ENCODE data around the gene VIL1. TPM values are rescaled to one million over a fixed set of nuclear protein-coding genes. Genes with fewer than 3 reads are reported as not detected.

Gene VIL1
- total and polyA plus RNA-seq, 9 of the 15 experiments (the other 6 are each of a cell fraction or from before 2014, with no cell fraction given), result 0.51 to 2.7 (median 1.2) TPM

GRCh38 chr2:218422403-218423086 is 3.6 kb downstream of the VIL1 start (continued):
- no peak for TF ChIP-seq ZNF444 (CRISPR knock-in tag; IDR thresholded peaks at IDR 0.05)
- TF ChIP-seq KLF1 (tag; IDR thresholded peaks at IDR 0.05), result no peak
- peak; percentile 79 for TF ChIP-seq MAFF (IDR thresholded peaks at IDR 0.05; ENCODE audit: low read length)
- TF ChIP-seq ZBTB1 (CRISPR knock-in tag; IDR thresholded peaks at IDR 0.05; ENCODE audit: borderline replicate concordance, low read depth), result no peak
- TF ChIP-seq ZNF408 (CRISPR knock-in tag; IDR thresholded peaks at IDR 0.05; ENCODE audit: low read depth), result no peak
- no peak for TF ChIP-seq NR2F6 (CRISPR knock-in tag; IDR thresholded peaks at IDR 0.05)
- TF ChIP-seq PKNOX1 (IDR thresholded peaks at IDR 0.05), result peak; percentile 83
- TF ChIP-seq DMBX1 (CRISPR knock-in tag; IDR thresholded peaks at IDR 0.05; ENCODE audit: borderline replicate concordance), result 0 out of 2 replicates have a peak, but pooled peaks have one; percentile 39
- TF ChIP-seq EP400 (IDR thresholded peaks at IDR 0.05), result 0 out of 2 replicates have a peak, but pooled peaks have one; percentile 35
- TF ChIP-seq EGR1 (conservative IDR thresholded peaks at IDR 0.05), result no peak
- TF ChIP-seq ZNF347 (CRISPR knock-in tag; IDR thresholded peaks at IDR 0.05; ENCODE audit: low read depth), result no peak
- no peak for TF ChIP-seq HMG20B (CRISPR knock-in tag; IDR thresholded peaks at IDR 0.05)
- TF ChIP-seq NR1H2 (CRISPR knock-in tag; IDR thresholded peaks at IDR 0.05), result no peak
- no peak for TF ChIP-seq FOXK1 (CRISPR knock-in tag; IDR thresholded peaks at IDR 0.05; ENCODE audit: borderline replicate concordance)
- no peak for TF ChIP-seq SRSF1 (IDR thresholded peaks at IDR 0.05; ENCODE audit: low read depth, low read length)
- TF ChIP-seq PHB (CRISPR knock-in tag; IDR thresholded peaks at IDR 0.05), result no peak
- 0 out of 2 replicates have a peak, but pooled peaks have one; percentile 31 for TF ChIP-seq RUNX1 (IDR thresholded peaks at IDR 0.05; ENCODE audit: low read depth)
- TF ChIP-seq NELFE (IDR thresholded peaks at IDR 0.05; ENCODE audit: insufficient read depth, insufficient read length), result no peak
- TF ChIP-seq ZNF639 (CRISPR knock-in tag; conservative IDR thresholded peaks at IDR 0.05 in 1 of 2, IDR thresholded peaks at IDR 0.05 in 1 of 2), result no peak
- TF ChIP-seq FOXJ3 (CRISPR knock-in tag; IDR thresholded peaks at IDR 0.05), result no peak
- no peak for TF ChIP-seq TAF1 (IDR thresholded peaks at IDR 0.05; ENCODE audit: control insufficient read depth, extremely low read depth, insufficient read depth, low read length, severe bottlenecking)
- TF ChIP-seq SOX6 (IDR thresholded peaks at IDR 0.05), result peak; percentile 74
- TF ChIP-seq FIP1L1 (IDR thresholded peaks at IDR 0.05; ENCODE audit: low read depth, low read length, poor library complexity, severe bottlenecking), result no peak
- no peak for TF ChIP-seq ATF4 (CRISPR knock-in tag; IDR thresholded peaks at IDR 0.05)
- TF ChIP-seq JUNB (CRISPR knock-in tag; conservative IDR thresholded peaks at IDR 0.05), result no peak
- no peak for TF ChIP-seq THAP7 (CRISPR knock-in tag; IDR thresholded peaks at IDR 0.05)

Measured in K562 (cell line).